ENCODE measurements around the gene OXNAD1. TPM values are rescaled to one million over a fixed set of nuclear protein-coding genes. Genes with fewer than 3 reads are reported as not detected.

The OXNAD1 gene
- total RNA-seq, 6 experiments from 2014 or later = 8.1 to 27.2 (median 16.2) TPM

DNA sequence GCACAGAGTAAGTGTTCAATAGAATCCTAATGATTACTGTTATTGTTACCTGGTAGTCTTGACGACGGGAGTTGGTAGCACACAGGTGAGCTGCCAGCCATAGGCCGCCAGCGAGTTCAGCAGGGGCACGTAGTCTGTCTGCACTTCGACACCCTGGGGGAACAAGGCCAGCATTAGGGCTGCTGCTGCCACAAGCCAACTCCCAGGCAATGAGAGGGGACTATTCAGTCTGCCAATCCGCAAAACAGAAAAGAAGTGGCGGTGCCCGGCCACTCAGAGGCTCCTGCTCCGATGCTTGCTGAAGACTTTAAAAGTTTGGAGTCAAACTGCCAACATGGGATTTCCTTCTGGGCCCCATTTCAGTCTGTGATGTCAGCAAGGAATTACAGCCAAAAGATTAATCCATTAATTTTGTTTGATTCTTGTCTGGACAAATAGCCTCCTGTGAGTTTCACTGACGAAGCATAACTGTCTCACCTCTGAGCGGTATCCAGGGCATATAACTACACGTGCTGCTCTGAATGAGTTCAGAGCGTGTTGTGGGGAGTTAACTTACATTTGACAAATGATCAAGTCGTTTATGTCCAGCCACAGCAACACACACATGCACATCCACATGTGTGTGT, 61.8 kb downstream of the OXNAD1 start:
- H3K27me3 ChIP-seq = no peaks in the 10 kb centered on the region
- H3K27ac ChIP-seq = peak overlapping the region; percentile 42 to 87 (median 66)
- H3K36me3 ChIP-seq = peaks cover 0 to 11% (median 0%) of the 10 kb centered on the region in 4 donors
- peaks cover 0 to 62% (median 18%) of the 10 kb centered on the region in 4 donors for H3K4me1 ChIP-seq
- peak overlapping the region in 1 of 3 donors; percentile 32 for H3K4me3 ChIP-seq
- WGBS (ENCODE audit: insufficient coverage, low coverage, low lambda C conversion rate, missing lambda C conversion rate) = 37% methylated on average over 11 of the region's 15 CpGs
- DNase-seq = peak; percentile 48 to 86 (median 81)
- peak; percentile 43 to 67 (median 65) for ATAC-seq
- no peaks in the 10 kb centered on the region for H3K9me3 ChIP-seq
- intact Hi-C loops (cut with DNase I) = no loop called here
- TF ChIP-seq CTCF (IDR thresholded peaks at IDR 0.05) (no peak), POLR2A (IDR thresholded peaks at IDR 0.05) (no peak)

DNA sequence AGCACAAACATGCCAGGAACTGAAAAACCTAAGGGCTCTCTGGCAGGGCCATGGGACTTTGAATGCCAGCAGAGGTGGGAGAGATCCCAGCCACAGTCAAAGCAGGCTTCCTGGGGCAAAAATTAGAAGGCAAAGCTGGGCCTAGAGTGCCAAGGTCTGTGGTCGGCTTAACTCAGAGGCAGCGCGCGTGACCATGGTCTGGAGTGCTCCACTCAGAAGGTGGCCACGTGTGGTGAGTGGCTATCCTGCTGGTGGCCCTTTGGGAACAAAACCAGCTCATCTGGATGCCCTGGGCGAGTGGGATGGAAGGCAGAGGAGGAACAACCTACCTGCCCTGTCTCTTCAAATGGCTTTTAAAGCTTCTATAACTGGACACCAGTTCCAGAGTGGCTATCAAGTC, 63.1 kb downstream of the OXNAD1 start:
- peaks cover 0 to 62% (median 18%) of the 10 kb centered on the region in 4 donors for H3K4me1 ChIP-seq
- no peak overlapping the region for H3K4me3 ChIP-seq
- no CpG with 5 or more reads among the region's 6 CpGs for WGBS (ENCODE audit: insufficient coverage, low coverage, low lambda C conversion rate, missing lambda C conversion rate)
- DNase-seq (no peak), ATAC-seq (no peak)
- no peaks in the 10 kb centered on the region for H3K9me3 ChIP-seq
- no peak for TF ChIP-seq POLR2A (IDR thresholded peaks at IDR 0.05)
- TF ChIP-seq CTCF (IDR thresholded peaks at IDR 0.05) = no peak
- H3K27me3 ChIP-seq = no peaks in the 10 kb centered on the region
- intact Hi-C loops (cut with DNase I) = no loop called here
- peaks cover 0 to 5% (median 0%) of the 10 kb centered on the region in 4 donors for H3K36me3 ChIP-seq
- H3K27ac ChIP-seq = peak overlapping the region in 2 of 3 donors; percentile 66 to 87

GRCh38 chr3:16329036-16329825, 64.2 kb downstream of the OXNAD1 start:
- no peak for TF ChIP-seq CTCF (IDR thresholded peaks at IDR 0.05)
- no peak for TF ChIP-seq POLR2A (IDR thresholded peaks at IDR 0.05)
- peak overlapping the region; percentile 24 to 87 (median 66) for H3K27ac ChIP-seq
- DNase-seq = peak in 2 of 3 donors; percentile 76 to 78

DNA sequence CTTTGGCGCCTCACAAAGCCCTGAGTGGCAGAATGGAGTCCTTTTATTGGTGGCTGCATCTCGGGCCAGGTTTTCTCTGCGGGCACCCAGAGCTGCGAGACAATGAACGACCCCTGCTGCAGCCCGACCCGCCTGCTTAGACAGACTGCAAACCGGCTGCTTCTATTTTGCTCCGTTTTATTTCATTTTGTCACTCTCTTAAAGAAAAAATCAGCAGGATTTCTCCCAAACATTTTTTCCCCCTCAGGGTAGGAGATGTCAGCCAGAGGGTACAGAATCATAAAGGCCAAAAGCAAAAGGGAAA, 64.8 kb downstream of the OXNAD1 start:
- Histone ChIP-seq H3K27ac (peak overlapping the region; percentile 24 to 87 (median 66)), H3K27me3 (no peaks in the 10 kb centered on the region), H3K4me1 (peaks cover 0 to 60% (median 18%) of the 10 kb centered on the region in 4 donors), H3K9me3 (no peaks in the 10 kb centered on the region), H3K36me3 (no peaks in the 10 kb centered on the region), H3K4me3 (no peak overlapping the region)
- DNase-seq (no peak), ATAC-seq (no peak)
- TF ChIP-seq CTCF (IDR thresholded peaks at IDR 0.05) = no peak
- no peak for TF ChIP-seq POLR2A (IDR thresholded peaks at IDR 0.05)
- intact Hi-C loops (cut with DNase I) = no loop called here
- 70% methylated on average over 7 of the region's 9 CpGs for WGBS (ENCODE audit: insufficient coverage, low coverage, low lambda C conversion rate, missing lambda C conversion rate)

More at GRCh38 chr3:16329036-16329825, 64.2 kb downstream of the OXNAD1 start:
- Histone ChIP-seq H3K9me3 (no peaks in the 10 kb centered on the region), H3K36me3 (peaks cover 0 to under 1% (median 0%) of the 10 kb centered on the region in 4 donors), H3K27me3 (no peaks in the 10 kb centered on the region), H3K4me3 (no peak overlapping the region), H3K4me1 (peaks cover 0 to 62% (median 18%) of the 10 kb centered on the region in 4 donors)
- intact Hi-C loops (cut with DNase I) = no loop called here
- 41% methylated on average over 11 of the region's 15 CpGs for WGBS (ENCODE audit: insufficient coverage, low coverage, low lambda C conversion rate, missing lambda C conversion rate)
- ATAC-seq = peak in 3 of 4 donors; percentile 3 to 34 (median 22)

All from right lobe of liver (tissue), 6 donors.